HG02571 (cell line): ENCODE data around the gene RNF187.

Experiments
- ATAC-seq: cut with Tn5 transposase; IDR thresholded peaks from one replicate; pipeline ENCODE4 v1.9.1; 2021; ENCODE audit warnings: mild to moderate bottlenecking, moderate library complexity; ENCODE audit not compliant: unreplicated experiment

The RNF187 gene

GRCh38 chr1:228507961-228508652 lies 20.9 kb downstream of the RNF187 start:
- ATAC-seq: no peak

- ATAC-seq: no peak
Observed at GRCh38 chr1:228508840-228509415, 21.7 kb downstream of the RNF187 start.

- no peak for ATAC-seq
Observed at GRCh38 chr1:228510101-228510802, 23.1 kb downstream of the RNF187 start.

GRCh38 chr1:228510803-228511413 lies 23.7 kb downstream of the RNF187 start:
- no peak for ATAC-seq

GRCh38 chr1:228511546-228512445 lies 24.6 kb downstream of the RNF187 start:
- no peak for ATAC-seq

GRCh38 chr1:228512781-228513198 lies 25.6 kb downstream of the RNF187 start:
- no peak for ATAC-seq

- ATAC-seq: no peak
Observed at GRCh38 chr1:228513236-228513900, 26.2 kb downstream of the RNF187 start.

- no peak for ATAC-seq
Observed at GRCh38 chr1:228514421-228514820, 27.2 kb downstream of the RNF187 start.

GRCh38 chr1:228515200-228515834 lies 28.1 kb downstream of the RNF187 start:
- ATAC-seq: no peak

GRCh38 chr1:228517655-228518054 lies 30.5 kb downstream of the RNF187 start:
- ATAC-seq: no peak

GRCh38 chr1:228527596-228527995 lies 40.4 kb downstream of the RNF187 start:
- no peak for ATAC-seq

GRCh38 chr1:228528612-228529011 lies 41.4 kb downstream of the RNF187 start:
- ATAC-seq: no peak

- no peak for ATAC-seq
Observed at GRCh38 chr1:228530086-228530758, 43.0 kb downstream of the RNF187 start.

- ATAC-seq: no peak
Observed at GRCh38 chr1:228530951-228531731, 44.0 kb downstream of the RNF187 start.

GRCh38 chr1:228538831-228539230 lies 51.6 kb downstream of the RNF187 start:
- no peak for ATAC-seq

GRCh38 chr1:228540161-228540917 lies 53.2 kb downstream of the RNF187 start:
- ATAC-seq: no peak

- no peak for ATAC-seq
Observed at GRCh38 chr1:228541725-228542124, 54.5 kb downstream of the RNF187 start.

- no peak for ATAC-seq
Observed at GRCh38 chr1:228542376-228542775, 55.2 kb downstream of the RNF187 start.
